A549 (cell line): ENCODE measurements around the gene ZBTB16. TPM values are rescaled to one million over a fixed set of nuclear protein-coding genes. Genes with fewer than 3 reads are reported as not detected.

Experiments used
- ATAC-seq, 2 experiments: fragments of 200-7000 bp in 1 of 2; fragments of >200 bp in 1 of 2; cut with Nextera tagmentation in 1 of 2; cut with Tn5 transposase in 1 of 2; 3 replicates each; pipeline versions ENCODE4 v1.8.0 to v1.9.1; 2018 to 2020; ENCODE audit warnings: mild to moderate bottlenecking in 1 of 2, moderate library complexity in 1 of 2
- CTCF ChIA-PET: fragments of 300-600 bp; sonication (Branson Sonifier 250); formaldehyde crosslinking; extraction: SDS; loops from one replicate; lab custom pipeline; 2021; ENCODE audit warnings: antibody characterized with exemption, inconsistent platforms; lab: Yijun Ruan, JAX
- POLR2A ChIA-PET: fragments of 350-600 bp; formaldehyde crosslinking; extraction: SDS; loops from one replicate; lab custom pipeline; 2021; ENCODE audit warnings: antibody characterized with exemption, inconsistent platforms; lab: Yijun Ruan, JAX
- DNase-seq, 2 experiments: peaks; one replicate each; pipeline versions ENCODE4 v3.0.0 to v3.0.0-alpha.2; 2011 to 2016; ENCODE audit warnings: low read depth in 1 of 2, low spot score in 1 of 2
- FAIRE-seq: peaks from 2 replicates; lab custom pipeline; 2011; peaks lifted over from hg19 to GRCh38; lab: Jason Lieb, UNC
- H3K27ac ChIP-seq, 2 experiments: fragments of >200 bp; sonication (Bioruptor Twin); formaldehyde crosslinking; 3 replicates each; pipeline ENCODE4 v1.5.1; 2016 to 2017
- H3K4me1 ChIP-seq: fragments of >200 bp; sonication (Bioruptor Twin); formaldehyde crosslinking; 3 replicates; pipeline ENCODE4 v1.6.1; 2016
- H3K4me2 ChIP-seq: fragments of >200 bp; sonication (Bioruptor Twin); formaldehyde crosslinking; 3 replicates; pipeline ENCODE4 v1.6.1; 2016
- H3K4me3 ChIP-seq: fragments of >200 bp; sonication (Bioruptor Twin); formaldehyde crosslinking; 3 replicates; pipeline ENCODE4 v1.5.1; 2016
- H3K9me3 ChIP-seq: fragments of >200 bp; sonication (Bioruptor Twin); formaldehyde crosslinking; 3 replicates; pipeline ENCODE4 v1.6.1; 2016
- ATOH8 ChIP-seq: fragments of 250-450 bp; sonication (Bioruptor Pico); IDR thresholded peaks from 2 replicates; pipeline ENCODE4 v1.5.0; 2020; ENCODE audit warnings: low read depth, mild to moderate bottlenecking, moderate library complexity
- BCL3 ChIP-seq: fragments of >200 bp; sonication (Bioruptor Twin); formaldehyde crosslinking; IDR thresholded peaks from 3 replicates; pipeline ENCODE4 v1.6.1; 2016
- CHD2 ChIP-seq: fragments of 150-350 bp; IDR thresholded peaks from 2 replicates; pipeline ENCODE4 v1.6.1; 2014; ENCODE audit warnings: low read length; ENCODE audit not compliant: partially characterized antibody
- CHD4 ChIP-seq: fragments of 200-600 bp; sonication (generic); IDR thresholded peaks from 2 replicates; pipeline ENCODE4 v1.6.1; 2016; ENCODE audit warnings: antibody characterized with exemption, mild to moderate bottlenecking, borderline replicate concordance
- CTCF ChIP-seq: fragments of >200 bp; sonication (Bioruptor Twin); formaldehyde crosslinking; IDR thresholded peaks from 3 replicates; pipeline ENCODE4 v1.5.1; 2016
- E2F6 ChIP-seq: IDR thresholded peaks from 2 replicates; pipeline ENCODE4 v1.6.1; 2012; ENCODE audit warnings: low read depth, borderline replicate concordance
- ELK1 ChIP-seq: fragments of 150-350 bp; IDR thresholded peaks from 2 replicates; pipeline ENCODE4 v1.6.1; 2014; ENCODE audit warnings: low read depth, mild to moderate bottlenecking, low read length
- EP300 ChIP-seq, 2 experiments: fragments of >200 bp; sonication (Bioruptor Twin); formaldehyde crosslinking; IDR thresholded peaks; 2 replicates in 1 of 2; 3 replicates in 1 of 2; pipeline ENCODE4 v1.6.1; 2016 to 2017
- ESRRA ChIP-seq: fragments of 150-350 bp; IDR thresholded peaks from 2 replicates; pipeline ENCODE4 v1.6.1; 2014; ENCODE audit warnings: mild to moderate bottlenecking, low read length, borderline replicate concordance
- FOXS1 ChIP-seq: fragments of 250-450 bp; sonication (Bioruptor Pico); IDR thresholded peaks from 2 replicates; pipeline ENCODE4 v1.5.0; 2020; ENCODE audit warnings: mild to moderate bottlenecking, moderate library complexity
- GATA3 ChIP-seq: IDR thresholded peaks from 2 replicates; pipeline ENCODE4 v1.6.1; 2012; ENCODE audit warnings: borderline replicate concordance
- HDAC2 ChIP-seq: fragments of 200-600 bp; sonication (generic); IDR thresholded peaks from 2 replicates; pipeline ENCODE4 v1.6.1; 2016
- JUNB ChIP-seq: fragments of >200 bp; sonication (Bioruptor Twin); formaldehyde crosslinking; IDR thresholded peaks from 2 replicates; pipeline ENCODE4 v1.6.1; 2016
- MAFK ChIP-seq: fragments of 450-650 bp; IDR thresholded peaks from 2 replicates; pipeline ENCODE4 v1.6.1; 2014; ENCODE audit not compliant: partially characterized antibody
- MAX ChIP-seq: IDR thresholded peaks from 2 replicates; pipeline ENCODE4 v1.6.1; 2012
- NFE2L2 ChIP-seq: fragments of 150-350 bp; conservative IDR thresholded peaks from 2 replicates; pipeline ENCODE4 v1.6.1; 2014; ENCODE audit warnings: low read length
- NR3C1 ChIP-seq: fragments of >200 bp; sonication (Bioruptor Twin); formaldehyde crosslinking; IDR thresholded peaks from 3 replicates; pipeline ENCODE4 v1.6.1; 2017
- RNF2 ChIP-seq: fragments of 200-600 bp; sonication (generic); IDR thresholded peaks from 2 replicates; pipeline ENCODE4 v1.6.1; 2016; ENCODE audit warnings: low read depth, mild to moderate bottlenecking, antibody characterized with exemption, moderate library complexity, borderline replicate concordance
- TFCP2L1 ChIP-seq: fragments of 250-450 bp; sonication (Bioruptor Pico); IDR thresholded peaks from 2 replicates; pipeline ENCODE4 v1.5.0; 2021; ENCODE audit warnings: mild to moderate bottlenecking
- ZSCAN20 ChIP-seq: fragments of 250-450 bp; sonication (Bioruptor Pico); IDR thresholded peaks from 2 replicates; pipeline ENCODE4 v1.8.0; 2022; ENCODE audit warnings: mild to moderate bottlenecking, moderate library complexity
- WGBS: methylation state at CpG from one replicate; pipeline ENCODE4 v1.1.6; 2017; ENCODE audit errors: missing lambda C conversion rate; 5-methylcytosine and 5-hydroxymethylcytosine counted together
- polyA plus RNA-seq, 4 experiments: library from polyadenylated mRNA; depleted of rRNA in 3 of 4; stranded (reverse); fragments of >200 nt; fragmentation: RNase III in 1 of 4; extraction: RNeasy Plus Mini Kit Qiagen cat#74134 plus additional on column Dnase treatment in 1 of 4; gene quantifications; 2 replicates in 3 of 4; 3 replicates in 1 of 4; pipeline ENCODE4 v1.2.3, GENCODE V29; 2011 to 2017

ZBTB16 gene
- polyA plus RNA-seq, 2 of the 4 experiments (the other 2 are of a cell fraction) = not detected

- ChIA-PET POLR2A (no interaction called here), CTCF (no interaction called here)
- DNase-seq (no peak), FAIRE-seq (no peak), ATAC-seq (no peak)
- Histone ChIP-seq H3K4me1 (no peaks in the 10 kb centered on the region), H3K4me3 (no peak overlapping the region), H3K27ac (no peak overlapping the region), H3K4me2 (no peak overlapping the region), H3K9me3 (no peaks in the 10 kb centered on the region)
- 41% methylated on average over 8 of the region's 8 CpGs for WGBS
- TF ChIP-seq CHD4 (no peak), CTCF (no peak), ELK1 (no peak), HDAC2 (no peak), MAX (no peak), TFCP2L1 (CRISPR knock-in tag) (no peak), BCL3 (no peak), JUNB (no peak), EP300 (IDR thresholded peaks at IDR 0.05) (no peak), ATOH8 (no peak), FOXS1 (no peak)
Measured at GRCh38 chr11:114131461-114131864, 72.0 kb downstream of the ZBTB16 start.

GRCh38 chr11:114132417-114132816, 72.9 kb downstream of the ZBTB16 start:
- H3K9me3 ChIP-seq = no peaks in the 10 kb centered on the region
- DNase-seq (no peak), ATAC-seq (no peak), FAIRE-seq (no peak)
- CTCF ChIA-PET = interaction anchor here (1.5 kb wide), 1 partner anchor 129 kb away, joined by 3 read pairs; no protein-coding TSS in a partner anchor
- H3K4me1 ChIP-seq = no peaks in the 10 kb centered on the region
- H3K4me2 ChIP-seq = no peak overlapping the region
- POLR2A ChIA-PET = no interaction called here
- WGBS = 21% methylated on average over 9 of the region's 9 CpGs
- TF ChIP-seq ELK1 (no peak), GATA3 (no peak), NFE2L2 (no peak), NR3C1 (no peak), ATOH8 (no peak), CHD2 (no peak), ZSCAN20 (CRISPR knock-in tag) (no peak), HDAC2 (no peak), RNF2 (no peak), MAFK (no peak), E2F6 (no peak), ESRRA (no peak)
- H3K27ac ChIP-seq = no peak overlapping the region
- H3K4me3 ChIP-seq = no peak overlapping the region
